Suppressor macrophage treated with lipopolysaccharide for 1 hour (primary cell): ENCODE measurements around the gene TRIM64.
"Not testable (repeated sequence)": the region's sequence is repeated elsewhere in the genome, so short reads cannot be mapped to it uniquely, and the experiment has no call there.

Source experiments
- DNase-seq, 3 donors: peaks; one replicate each; pipeline ENCODE4 v3.0.0-alpha.2; 2020 to 2022

The TRIM64 gene

GRCh38 chr11:89965737-89966136 is at the start of gene TRIM64:
Gene TRIM64, plus strand, starts transcription at chr11:89966037. Its CDS starts 2,467 bp downstream, at chr11:89968504.
- not testable (repeated sequence) for DNase-seq

GRCh38 chr11:89922195-89922660 is 43.6 kb upstream of the TRIM64 start, which contains the start of gene TRIM49D1:
Gene TRIM49D1, minus strand, starts transcription at chr11:89922245. Its CDS starts 4,535 bp downstream, at chr11:89917710.
- no peak for DNase-seq

GRCh38 chr11:89923764-89924163 is 42.1 kb upstream of the TRIM64 start, which contains the start of gene TRIM49D2:
Gene TRIM49D2, plus strand, starts transcription at chr11:89924064. Its CDS starts 2,698 bp downstream, at chr11:89926762.
- DNase-seq, result not testable (repeated sequence)

GRCh38 chr11:89960833-89961232 is 5.0 kb upstream of the TRIM64 start:
- not testable (repeated sequence) for DNase-seq
